Activated T-helper 1 cell treated with anti-CD3 and anti-CD28 coated beads, Interleukin-2, amount 50 U/mL, for 16 hours (primary cell): ENCODE data around the gene GORASP2.

Experiments
- DNase-seq, 2 donors: peaks; one replicate each; pipeline ENCODE4 v3.0.0-alpha.2; 2020; ENCODE audit warnings: low read depth in 1 of 2, low spot score in 1 of 2

Gene GORASP2

GRCh38 chr2:170965446-170966225 is 36.6 kb downstream of the GORASP2 start:
- DNase-seq: no peak

- DNase-seq: no peak
Measured at GRCh38 chr2:170966648-170967396, 37.8 kb downstream of the GORASP2 start.

- DNase-seq: no peak
Measured at GRCh38 chr2:170967553-170967952, 38.5 kb downstream of the GORASP2 start.

GRCh38 chr2:170968205-170969003 is 39.4 kb downstream of the GORASP2 start:
- DNase-seq: no peak

- DNase-seq: no peak
Measured at GRCh38 chr2:170969030-170969429, 40.0 kb downstream of the GORASP2 start.

GRCh38 chr2:170969872-170970496 is 40.9 kb downstream of the GORASP2 start:
- DNase-seq: no peak

- no peak for DNase-seq
Measured at GRCh38 chr2:170971071-170971470, 42.0 kb downstream of the GORASP2 start.

- no peak for DNase-seq
Measured at GRCh38 chr2:170972296-170973224, 43.5 kb downstream of the GORASP2 start.

- no peak for DNase-seq
Measured at GRCh38 chr2:170973225-170973491, 44.1 kb downstream of the GORASP2 start.

- peak; percentile 73 to 82 for DNase-seq
Measured at GRCh38 chr2:170973492-170974303, 44.6 kb downstream of the GORASP2 start.

GRCh38 chr2:170974304-170974993 is 45.4 kb downstream of the GORASP2 start:
- DNase-seq: no peak

- DNase-seq: no peak
Measured at GRCh38 chr2:170975127-170975942, 46.3 kb downstream of the GORASP2 start.

GRCh38 chr2:170975943-170976270 is 46.9 kb downstream of the GORASP2 start:
- DNase-seq: no peak

- DNase-seq: no peak
Measured at GRCh38 chr2:170984079-170984478, 55.0 kb downstream of the GORASP2 start.

GRCh38 chr2:170985407-170985806 is 56.4 kb downstream of the GORASP2 start:
- no peak for DNase-seq

GRCh38 chr2:170986566-170987258 is 57.7 kb downstream of the GORASP2 start:
- no peak for DNase-seq

- no peak for DNase-seq
Measured at GRCh38 chr2:170991398-170992182, 62.5 kb downstream of the GORASP2 start.
